GM12878 (cell line): ENCODE data around the gene HEPACAM2. TPM values are rescaled to one million over a fixed set of nuclear protein-coding genes. Genes with fewer than 3 reads are reported as not detected.

ENCODE experiments used
- ATAC-seq: fragments of 200-7000 bp; cut with Tn5 transposase; 3 replicates; pipeline ENCODE4 v1.9.1; 2020; ENCODE audit warnings: mild to moderate bottlenecking, moderate library complexity
- BruUV-seq: library from RNA; stranded (reverse); fragments of 400-500 nt; replicated peaks from 2 replicates; lab custom pipeline; 2021; lab: Mats Ljungman, UMichigan
- CTCF ChIA-PET: fragments of 300-600 bp; sonication (Branson Sonifier 250); formaldehyde crosslinking; extraction: SDS; loops from one replicate; lab custom pipeline; 2021; ENCODE audit warnings: inconsistent platforms; lab: Yijun Ruan, JAX
- POLR2A ChIA-PET: fragments of 350-600 bp; formaldehyde crosslinking; extraction: SDS; loops from one replicate; lab custom pipeline; 2021; ENCODE audit warnings: inconsistent platforms; lab: Charles Lee
- RAD21 ChIA-PET: fragments of 300-600 bp; sonication (Branson Sonifier 250); formaldehyde crosslinking; loops from one replicate; lab custom pipeline; 2023; ENCODE audit warnings: antibody characterized with exemption; ENCODE audit not compliant: unreplicated experiment; lab: Charles Lee
- SMC1A ChIA-PET: fragments of 300-600 bp; sonication (Branson Sonifier 250); formaldehyde crosslinking; loops from one replicate; lab custom pipeline; 2023; ENCODE audit not compliant: unreplicated experiment, uncharacterized antibody; lab: Charles Lee
- DNase-seq: peaks from one replicate; pipeline ENCODE4 v3.0.0-alpha.2; 2011; ENCODE audit warnings: low read depth, low spot score
- FAIRE-seq: peaks from 3 replicates; lab custom pipeline; 2011; peaks lifted over from hg19 to GRCh38; lab: Jason Lieb, UNC
- H2AFZ ChIP-seq: 2 replicates; pipeline ENCODE4 v1.6.0; 2011; ENCODE audit warnings: low read depth, low read length, control low read depth; ENCODE audit not compliant: control insufficient read depth
- H3K27ac ChIP-seq: 2 replicates; pipeline ENCODE4 v1.5.1; 2011; ENCODE audit warnings: control low read depth; ENCODE audit not compliant: control insufficient read depth, insufficient read depth
- H3K27me3 ChIP-seq, 2 experiments: replicated peaks in 1 of 2; 2 replicates each; pipeline versions ENCODE4 v1.6.0 to v1.6.1; 2011; ENCODE audit warnings: low read length in 1 of 2; ENCODE audit not compliant: control insufficient read depth in 2 of 2, insufficient read depth in 2 of 2
- H3K36me3 ChIP-seq, 2 experiments: 2 replicates each; pipeline ENCODE4 v1.5.1; 2011; ENCODE audit warnings: low read length in 1 of 2; ENCODE audit not compliant: control insufficient read depth in 2 of 2, insufficient read depth in 2 of 2
- H3K4me1 ChIP-seq: 2 replicates; pipeline ENCODE4 v1.6.1; 2011; ENCODE audit warnings: mild to moderate bottlenecking, low read length, moderate library complexity, mixed read lengths; ENCODE audit not compliant: control insufficient read depth, insufficient read depth
- H3K4me2 ChIP-seq: 2 replicates; pipeline ENCODE4 v1.6.0; 2011; ENCODE audit warnings: control low read depth; ENCODE audit not compliant: control insufficient read depth, insufficient read depth
- H3K4me3 ChIP-seq: fragments of 200-600 bp; sonication (generic); 2 replicates; pipeline ENCODE4 v1.5.1; 2016
- H3K79me2 ChIP-seq: 2 replicates; pipeline ENCODE4 v1.6.0; 2011; ENCODE audit warnings: low read length; ENCODE audit not compliant: control insufficient read depth, insufficient read depth
- H3K9ac ChIP-seq: 2 replicates; pipeline ENCODE4 v1.8.0; 2011; ENCODE audit warnings: low read length, control low read depth, mixed read lengths; ENCODE audit not compliant: control insufficient read depth, insufficient read depth
- H3K9me3 ChIP-seq: replicated peaks from 3 replicates; pipeline ENCODE4 v1.5.1; 2011; ENCODE audit warnings: mild to moderate bottlenecking, low read length; ENCODE audit not compliant: control insufficient read depth, insufficient read depth
- H4K20me1 ChIP-seq: 2 replicates; pipeline ENCODE4 v1.6.0; 2011; ENCODE audit not compliant: control insufficient read depth, insufficient read depth
- CBX3 ChIP-seq: fragments of 200-600 bp; sonication (generic); IDR thresholded peaks from 2 replicates; pipeline ENCODE4 v1.6.1; 2016; ENCODE audit warnings: low read depth, borderline replicate concordance
- CHD4 ChIP-seq: fragments of 200-600 bp; sonication (generic); IDR thresholded peaks from 2 replicates; pipeline ENCODE4 v1.6.1; 2016; ENCODE audit warnings: mild to moderate bottlenecking
- EED ChIP-seq: sonication (generic); IDR thresholded peaks from 2 replicates; pipeline ENCODE4 v1.6.1; 2016; ENCODE audit warnings: antibody characterized with exemption, low read depth
- ETV6 ChIP-seq, 2 experiments: fragments of 450-650 bp in 1 of 2; IDR thresholded peaks in 1 of 2; conservative IDR thresholded peaks in 1 of 2; 2 replicates each; pipeline ENCODE4 v1.6.1; 2014; ENCODE audit warnings: antibody characterized with exemption in 1 of 2, borderline replicate concordance in 1 of 2, low read depth in 1 of 2, mild to moderate bottlenecking in 1 of 2, moderate library complexity in 1 of 2
- JUND ChIP-seq: IDR thresholded peaks from 2 replicates; pipeline ENCODE4 v1.6.1; 2012; ENCODE audit warnings: low read depth, mild to moderate bottlenecking, low read length, improper control_type of control experiment, moderate library complexity
- MTA3 ChIP-seq: IDR thresholded peaks from 2 replicates; pipeline ENCODE4 v1.6.1; 2012; ENCODE audit warnings: low read length, inconsistent platforms, borderline replicate concordance
- SIN3A ChIP-seq: IDR thresholded peaks from 2 replicates; pipeline ENCODE4 v1.6.1; 2012; ENCODE audit warnings: low read depth, low read length, improper control_type of control experiment
- SMC3 ChIP-seq: IDR thresholded peaks from 2 replicates; pipeline ENCODE4 v1.6.1; 2011; ENCODE audit warnings: low read length, improper control_type of control experiment, borderline replicate concordance
- STAT3 ChIP-seq: IDR thresholded peaks from 2 replicates; pipeline ENCODE4 v1.6.1; 2011; ENCODE audit warnings: low read depth, low read length, improper control_type of control experiment
- in situ Hi-C: fragments of 300-500 bp; cut with MboI; formaldehyde crosslinking; loops from 9 replicates; pipeline ENCODE4 v1.14.3; 2018; ENCODE audit warnings: mixed read lengths
- intact Hi-C: fragments of 100-400 bp; cut with micrococcal nuclease; formaldehyde crosslinking; loops from one replicate; pipeline ENCODE4 v1.14.2; 2022; ENCODE audit not compliant: unreplicated experiment
- polyA plus RNA-seq, 11 experiments: library from polyadenylated mRNA; depleted of rRNA in 4 of 11; unstranded in 6 of 11; stranded (reverse) in 5 of 11; fragments of >200 nt; fragmentation: Nextera tagmentation in 4 of 11; fragmentation: Illumina TruSeq in 1 of 11; extraction: Ambion mirVana in 4 of 11; extraction: Trizol in 1 of 11; gene quantifications; 1 replicate in 1 of 11; 2 replicates in 10 of 11; pipeline versions ENCODE4 v1.2.1 to v1.2.3, GENCODE V29; 2011 to 2016; ENCODE audit warnings: inconsistent platforms in 2 of 11, missing spikeins in 2 of 11, low read depth in 1 of 11
- total RNA-seq, 4 experiments: library from RNA; depleted of rRNA in 3 of 4; stranded (reverse); fragments of >200 nt in 3 of 4; fragmentation: Illumina TruSeq in 1 of 4; extraction: Trizol in 1 of 4; gene quantifications; 2 replicates each; pipeline versions ENCODE4 v1.2.1 to v1.2.3, GENCODE V29; 2013 to 2021
- TF ChIP-seq, protein P1 (sequence below): fragments of 450-650 bp; IDR thresholded peaks from 2 replicates; pipeline ENCODE4 v1.6.1; 2014; ENCODE audit warnings: mild to moderate bottlenecking
- TF ChIP-seq, protein P2 (sequence below): IDR thresholded peaks from 2 replicates; pipeline ENCODE4 v1.6.1; 2011; ENCODE audit warnings: borderline replicate concordance, low read depth, mild to moderate bottlenecking, moderate library complexity, mixed read lengths, low read length; ENCODE audit not compliant: insufficient read depth; ENCODE audit errors: extremely low read length

Gene HEPACAM2
- total and polyA plus RNA-seq, 10 of the 15 experiments (the other 5 are each of a cell fraction or from before 2014, with no cell fraction given): 0.04 to 0.58 TPM; not detected in 8

DNA sequence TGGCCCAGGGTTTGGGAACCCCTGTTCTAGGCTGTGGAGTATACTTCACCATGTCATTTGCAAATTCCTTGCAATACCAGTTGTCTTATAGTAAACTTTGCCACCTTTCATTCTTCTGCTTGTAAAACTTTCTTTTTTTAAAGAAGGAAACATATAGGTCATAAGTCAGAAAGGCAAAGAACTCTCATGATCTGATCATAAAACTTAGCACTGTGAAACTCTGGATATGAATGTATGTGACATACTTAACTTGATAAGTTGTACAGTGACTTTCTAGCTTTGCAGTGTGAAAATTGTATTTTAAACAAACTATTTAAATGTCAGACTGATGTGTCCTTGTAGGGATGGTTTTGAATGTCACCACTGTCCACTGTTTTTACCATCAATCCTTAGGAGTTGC lies 47.1 kb downstream of the HEPACAM2 start:
- SMC1A ChIA-PET: interaction anchor here (1.2 to 2.0 kb wide), 4 partner anchors 13 to 85 kb away, joined by 3 to 6 read pairs (median 4); partner anchors contain the start of gene VPS50
- intact Hi-C loops: loop anchor here (5.0 kb wide), 1 partner anchor 48 kb away; the partner anchor contains the start of gene HEPACAM2

More for the DNA sequence above, 47.1 kb downstream of the HEPACAM2 start:
- no peaks in the 10 kb centered on the region for H4K20me1 ChIP-seq
- H3K27ac ChIP-seq: no peak overlapping the region
- no peak overlapping the region for H3K4me3 ChIP-seq
- ATAC-seq (no peak), DNase-seq (no peak)
- in situ Hi-C loops: no loop called here
- RAD21 ChIA-PET: no interaction called here
- H3K9me3 ChIP-seq: no peaks in the 10 kb centered on the region
- POLR2A ChIA-PET: no interaction called here
- H3K9ac ChIP-seq: no peak overlapping the region
- no peaks in the 10 kb centered on the region for H3K79me2 ChIP-seq
- H3K36me3 ChIP-seq: no peaks in the 10 kb centered on the region
- no peaks in the 10 kb centered on the region for H3K4me1 ChIP-seq
- CTCF ChIA-PET: interaction anchor here (0.6 to 2.6 kb wide), 6 partner anchors 12 to 300 kb away, joined by 3 to 17 read pairs (median 5); partner anchors contain the start of gene HEPACAM2
- no peak overlapping the region for H2AFZ ChIP-seq
- no peak overlapping the region for H3K4me2 ChIP-seq
- TF ChIP-seq ETV6 (conservative IDR thresholded peaks at IDR 0.05 in 1 of 2, IDR thresholded peaks at IDR 0.05 in 1 of 2; ENCODE audit: borderline replicate concordance in 1 of 2, low read depth in 1 of 2): no peak
- no peak for TF ChIP-seq MTA3
- no peak for TF ChIP-seq STAT3
- TF ChIP-seq, protein P1, sequence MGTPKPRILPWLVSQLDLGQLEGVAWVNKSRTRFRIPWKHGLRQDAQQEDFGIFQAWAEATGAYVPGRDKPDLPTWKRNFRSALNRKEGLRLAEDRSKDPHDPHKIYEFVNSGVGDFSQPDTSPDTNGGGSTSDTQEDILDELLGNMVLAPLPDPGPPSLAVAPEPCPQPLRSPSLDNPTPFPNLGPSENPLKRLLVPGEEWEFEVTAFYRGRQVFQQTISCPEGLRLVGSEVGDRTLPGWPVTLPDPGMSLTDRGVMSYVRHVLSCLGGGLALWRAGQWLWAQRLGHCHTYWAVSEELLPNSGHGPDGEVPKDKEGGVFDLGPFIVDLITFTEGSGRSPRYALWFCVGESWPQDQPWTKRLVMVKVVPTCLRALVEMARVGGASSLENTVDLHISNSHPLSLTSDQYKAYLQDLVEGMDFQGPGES: no peak
- no peak for TF ChIP-seq SIN3A
- no peak for TF ChIP-seq CBX3
- no peak for TF ChIP-seq SMC3
- TF ChIP-seq JUND: no peak
- TF ChIP-seq CHD4: no peak
- TF ChIP-seq, protein P2, sequence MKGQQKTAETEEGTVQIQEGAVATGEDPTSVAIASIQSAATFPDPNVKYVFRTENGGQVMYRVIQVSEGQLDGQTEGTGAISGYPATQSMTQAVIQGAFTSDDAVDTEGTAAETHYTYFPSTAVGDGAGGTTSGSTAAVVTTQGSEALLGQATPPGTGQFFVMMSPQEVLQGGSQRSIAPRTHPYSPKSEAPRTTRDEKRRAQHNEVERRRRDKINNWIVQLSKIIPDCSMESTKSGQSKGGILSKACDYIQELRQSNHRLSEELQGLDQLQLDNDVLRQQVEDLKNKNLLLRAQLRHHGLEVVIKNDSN: no peak
- TF ChIP-seq EED: no peak
- TF ChIP-seq, all 136 proteins: peak for 0
- FAIRE-seq: no peak
- no peaks in the 10 kb centered on the region for H3K27me3 ChIP-seq
- no TSS peak for BruUV-seq
